Astrocyte of the spinal cord (primary cell): ENCODE measurements around the gene TLCD3B.

Experiments
- DNase-seq: peaks from one replicate; pipeline ENCODE4 v3.0.0; 2011; ENCODE audit warnings: low read depth, low spot score
- H3K4me3 ChIP-seq: 2 replicates; pipeline ENCODE4 v1.5.1; 2011; ENCODE audit warnings: low read depth, mild to moderate bottlenecking, low read length, moderate library complexity
- in situ Hi-C: cut with HindIII; loops from 2 replicates; pipeline ENCODE4 v1.10.0; 2017; ENCODE audit warnings: low sequenced_read_pairs
- TF ChIP-seq, protein P1 (sequence below): IDR thresholded peaks from 2 replicates; pipeline ENCODE4 v1.5.1; 2012; ENCODE audit warnings: low read depth, mild to moderate bottlenecking, low read length, inconsistent platforms

TLCD3B gene

DNA sequence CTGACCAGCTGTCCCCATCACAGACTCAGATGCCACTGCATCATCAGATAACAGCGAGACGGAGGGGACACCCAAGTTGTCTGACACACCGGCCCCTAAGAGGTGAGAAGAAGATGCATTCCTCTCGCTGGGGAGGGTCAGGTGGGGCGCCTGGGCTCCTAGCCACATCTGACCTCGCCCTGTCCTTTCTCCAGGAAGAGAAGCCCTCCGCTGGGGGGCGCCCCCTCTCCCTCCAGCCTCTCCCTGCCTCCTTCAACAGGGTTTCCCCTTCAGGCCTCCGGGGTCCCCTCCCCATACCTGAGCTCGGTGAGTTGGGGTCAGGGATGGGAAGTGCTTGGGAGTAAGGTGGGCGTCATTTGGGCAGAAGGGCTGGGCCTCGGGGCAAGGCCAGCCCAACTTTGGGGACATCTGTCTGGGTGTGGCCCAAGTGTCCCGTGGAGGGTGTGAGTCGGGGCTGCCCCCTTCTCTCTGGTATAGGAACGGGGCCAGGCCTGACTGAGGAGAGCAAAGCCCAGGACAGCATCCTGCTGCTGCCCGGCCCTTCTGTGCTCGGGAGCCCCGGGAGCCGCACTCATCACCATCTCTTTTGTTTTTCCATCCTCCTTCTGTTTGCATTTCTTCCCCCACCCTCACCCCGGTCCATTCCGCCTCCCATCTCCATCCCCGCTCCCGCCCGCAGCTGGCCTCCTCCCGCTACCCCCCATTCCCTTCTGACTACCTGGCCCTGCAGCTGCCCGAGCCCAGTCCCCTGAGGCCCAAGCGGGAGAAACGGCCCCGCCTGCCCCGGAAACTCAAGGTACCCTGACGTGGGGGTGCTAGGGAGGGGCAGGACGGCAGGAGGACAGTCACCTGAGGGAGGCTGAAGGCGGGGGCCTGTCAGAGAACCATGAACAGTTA, 30.1 kb downstream of the TLCD3B start:
- H3K4me3 ChIP-seq: no peak overlapping the region
- TF ChIP-seq, protein P1, sequence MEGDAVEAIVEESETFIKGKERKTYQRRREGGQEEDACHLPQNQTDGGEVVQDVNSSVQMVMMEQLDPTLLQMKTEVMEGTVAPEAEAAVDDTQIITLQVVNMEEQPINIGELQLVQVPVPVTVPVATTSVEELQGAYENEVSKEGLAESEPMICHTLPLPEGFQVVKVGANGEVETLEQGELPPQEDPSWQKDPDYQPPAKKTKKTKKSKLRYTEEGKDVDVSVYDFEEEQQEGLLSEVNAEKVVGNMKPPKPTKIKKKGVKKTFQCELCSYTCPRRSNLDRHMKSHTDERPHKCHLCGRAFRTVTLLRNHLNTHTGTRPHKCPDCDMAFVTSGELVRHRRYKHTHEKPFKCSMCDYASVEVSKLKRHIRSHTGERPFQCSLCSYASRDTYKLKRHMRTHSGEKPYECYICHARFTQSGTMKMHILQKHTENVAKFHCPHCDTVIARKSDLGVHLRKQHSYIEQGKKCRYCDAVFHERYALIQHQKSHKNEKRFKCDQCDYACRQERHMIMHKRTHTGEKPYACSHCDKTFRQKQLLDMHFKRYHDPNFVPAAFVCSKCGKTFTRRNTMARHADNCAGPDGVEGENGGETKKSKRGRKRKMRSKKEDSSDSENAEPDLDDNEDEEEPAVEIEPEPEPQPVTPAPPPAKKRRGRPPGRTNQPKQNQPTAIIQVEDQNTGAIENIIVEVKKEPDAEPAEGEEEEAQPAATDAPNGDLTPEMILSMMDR: peak; percentile 21
- DNase-seq: no peak
- in situ Hi-C loops: no loop called here

DNA sequence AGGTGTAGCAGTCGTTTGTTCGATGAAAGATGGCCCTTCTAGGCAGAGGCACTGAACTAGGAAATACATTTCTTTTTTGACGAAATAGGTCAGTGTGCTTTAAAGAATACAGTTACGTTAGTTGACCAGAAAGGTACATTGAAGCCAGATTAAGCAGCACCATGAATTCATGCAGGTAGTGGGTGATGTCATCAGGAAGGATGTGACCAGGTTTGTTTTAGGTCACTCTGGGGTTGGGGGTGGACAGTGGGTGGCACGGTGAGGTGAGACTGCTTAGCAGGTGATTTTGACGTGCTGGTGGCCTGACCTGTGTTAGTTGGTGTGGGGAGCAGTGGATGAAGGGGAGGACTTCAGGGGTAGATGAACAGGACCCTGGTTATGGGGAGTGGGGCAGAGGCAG, 31.5 kb downstream of the TLCD3B start:
- H3K4me3 ChIP-seq: no peak overlapping the region
- in situ Hi-C loops: no loop called here
- DNase-seq: no peak
- TF ChIP-seq, protein P1: no peak

DNA sequence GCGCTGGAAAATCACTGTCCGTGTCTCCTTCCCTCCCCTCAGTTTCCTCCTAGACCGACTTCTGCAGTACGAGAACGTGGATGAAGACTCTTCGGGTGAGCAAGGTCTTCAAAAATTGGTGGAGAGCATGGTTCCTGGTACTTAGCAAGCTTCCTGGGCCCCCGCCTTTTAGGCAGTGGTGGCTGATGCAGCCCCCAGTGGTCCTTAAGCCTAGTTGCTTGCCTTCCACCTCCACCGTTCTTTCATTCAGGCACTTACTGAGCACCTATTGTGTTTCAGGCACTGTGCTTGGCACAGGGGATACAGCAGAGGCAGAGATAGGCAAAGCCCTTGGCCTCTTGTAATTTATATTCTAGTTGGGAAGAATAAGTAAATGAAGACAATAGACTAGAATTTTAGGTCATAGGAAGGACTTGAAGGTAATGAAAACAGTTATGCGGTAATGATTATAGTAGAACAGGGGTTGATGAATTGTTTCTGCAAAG, 34.3 kb downstream of the TLCD3B start:
- DNase-seq: no peak
- peak overlapping the region; percentile 72 for H3K4me3 ChIP-seq
- in situ Hi-C loops: no loop called here
- TF ChIP-seq, protein P1: no peak

DNA sequence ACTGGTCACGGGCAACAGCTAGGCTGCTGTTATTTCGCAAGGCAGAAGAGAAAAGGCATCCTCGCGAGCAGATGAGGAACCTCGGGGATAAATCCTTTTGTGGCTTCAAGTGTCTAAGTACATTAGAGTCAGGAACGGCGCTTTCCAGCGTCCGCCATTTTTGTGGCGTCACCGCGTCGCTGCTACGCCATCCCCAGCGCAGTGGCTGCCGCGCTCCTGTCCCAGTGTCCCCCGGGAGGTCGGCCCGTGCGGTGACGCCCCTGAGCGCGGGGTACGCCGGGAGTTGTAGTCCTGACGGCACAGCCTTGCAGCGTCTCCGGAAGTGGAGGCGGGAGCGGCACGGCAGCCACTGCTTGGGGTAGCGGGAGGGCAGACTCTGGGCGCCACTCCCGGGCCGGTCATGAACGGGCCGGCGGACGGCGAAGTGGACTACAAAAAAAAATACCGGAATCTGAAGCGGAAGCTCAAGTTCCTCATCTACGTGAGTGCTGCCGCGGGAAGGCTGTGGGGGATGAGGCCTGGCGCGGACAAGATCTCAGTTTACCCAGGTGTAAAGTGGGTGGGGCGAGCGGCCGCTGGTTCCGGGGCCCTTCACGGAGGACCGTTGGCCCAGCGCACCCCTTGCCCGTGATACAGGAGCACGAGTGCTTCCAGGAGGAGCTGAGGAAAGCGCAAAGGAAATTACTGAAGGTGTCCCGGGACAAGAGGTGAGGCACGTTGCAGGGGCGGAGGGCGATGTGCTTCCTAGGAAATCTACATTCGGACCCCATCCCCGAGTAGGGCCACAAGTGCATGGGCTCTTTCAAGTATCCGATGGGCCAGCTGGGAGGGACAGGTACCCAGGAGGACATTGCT, 34.9 kb downstream of the TLCD3B start, which contains the start of gene INO80E:
Gene INO80E, plus strand, starts transcription at position 331 of the 855 bp plus-strand sequence. Its CDS starts 70 bp downstream, at position 401.
- DNase-seq: peak; percentile 96
- H3K4me3 ChIP-seq: peak within 1 kb of the TSS; percentile 72
- in situ Hi-C loops: no loop called here
- TF ChIP-seq, protein P1: no peak

DNA sequence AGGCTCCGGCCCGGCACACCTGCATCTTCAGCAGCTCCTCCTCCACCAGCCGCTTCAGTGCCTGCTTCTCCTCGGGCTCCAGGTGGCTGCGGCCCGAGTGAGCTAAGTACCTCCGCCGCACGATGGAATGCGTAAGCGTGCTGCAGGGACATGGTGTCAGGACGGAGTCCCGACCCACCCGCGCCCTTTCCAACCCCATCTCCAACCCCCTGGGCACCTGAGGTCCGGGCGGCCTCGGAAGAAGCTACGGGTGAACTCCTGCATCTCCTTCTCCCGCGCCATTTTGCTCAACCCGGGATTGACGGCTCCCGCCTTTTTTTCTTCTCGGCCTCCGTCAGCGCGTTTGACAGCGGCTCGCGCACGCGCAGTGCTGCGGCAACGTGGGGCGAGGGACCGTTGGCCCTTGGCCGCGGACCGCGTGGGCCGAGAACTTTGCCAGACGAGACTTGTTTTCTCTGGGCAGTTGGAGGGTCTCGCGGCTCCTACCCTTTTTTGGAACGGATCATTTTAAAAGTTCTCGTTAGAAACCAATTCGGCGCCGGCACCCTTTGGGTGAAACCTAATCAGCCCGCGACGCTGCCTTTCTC, 35.7 kb downstream of the TLCD3B start, which contains the start of gene HIRIP3:
Gene HIRIP3, minus strand, starts transcription at position 294 of the 587 bp plus-strand sequence. Its CDS starts 12 bp downstream, at position 282.
- in situ Hi-C loops: no loop called here
- TF ChIP-seq, protein P1: no peak
- peak; percentile 75 for DNase-seq
- peak within 1 kb of the TSS; percentile 72 for H3K4me3 ChIP-seq
